ENCODE results near the gene USPL1. TPM values are rescaled to one million over a fixed set of nuclear protein-coding genes. Genes with fewer than 3 reads are reported as not detected.

Gene USPL1
- total and polyA plus RNA-seq, 2 of the 13 experiments (the other 11 are each of a cell fraction or from before 2014, with no cell fraction given): 13.7 to 15.9 TPM

- TF ChIP-seq NFKB2 (CRISPR knock-in tag; IDR thresholded peaks at IDR 0.05; ENCODE audit: borderline replicate concordance) (0 out of 2 replicates have a peak, but pooled peaks have one; percentile 50), TOPORS (CRISPR knock-in tag; IDR thresholded peaks at IDR 0.05) (peak; percentile 43; the same call in 1 of the 2 replicates), NR1H2 (CRISPR knock-in tag; IDR thresholded peaks at IDR 0.05; ENCODE audit: borderline replicate concordance, low read depth) (no peak), ZNF354B (CRISPR knock-in tag; IDR thresholded peaks at IDR 0.05) (no peak), ZNF33A (CRISPR knock-in tag; IDR thresholded peaks at IDR 0.05; ENCODE audit: borderline replicate concordance) (no peak), CAMTA2 (CRISPR knock-in tag; IDR thresholded peaks at IDR 0.05; ENCODE audit: borderline replicate concordance) (no peak), ZNF260 (CRISPR knock-in tag; IDR thresholded peaks at IDR 0.05; ENCODE audit: borderline replicate concordance, low read depth) (no peak), NFE2L1 (CRISPR knock-in tag; IDR thresholded peaks at IDR 0.05; ENCODE audit: borderline replicate concordance) (no peak), ZNF510 (CRISPR knock-in tag; IDR thresholded peaks at IDR 0.05; ENCODE audit: low read depth) (no peak; the same call in 1 of the 2 replicates), PRPF4 (IDR thresholded peaks at IDR 0.05; ENCODE audit: low read depth, low read length, poor library complexity, severe bottlenecking) (no peak), ERF (CRISPR knock-in tag; IDR thresholded peaks at IDR 0.05) (no peak; the same call in none of the 2 replicates), ZNF367 (CRISPR knock-in tag; IDR thresholded peaks at IDR 0.05; ENCODE audit: borderline replicate concordance) (no peak), TIGD3 (CRISPR knock-in tag; IDR thresholded peaks at IDR 0.05; ENCODE audit: borderline replicate concordance) (no peak)
- TF ChIP-seq, protein P1, sequence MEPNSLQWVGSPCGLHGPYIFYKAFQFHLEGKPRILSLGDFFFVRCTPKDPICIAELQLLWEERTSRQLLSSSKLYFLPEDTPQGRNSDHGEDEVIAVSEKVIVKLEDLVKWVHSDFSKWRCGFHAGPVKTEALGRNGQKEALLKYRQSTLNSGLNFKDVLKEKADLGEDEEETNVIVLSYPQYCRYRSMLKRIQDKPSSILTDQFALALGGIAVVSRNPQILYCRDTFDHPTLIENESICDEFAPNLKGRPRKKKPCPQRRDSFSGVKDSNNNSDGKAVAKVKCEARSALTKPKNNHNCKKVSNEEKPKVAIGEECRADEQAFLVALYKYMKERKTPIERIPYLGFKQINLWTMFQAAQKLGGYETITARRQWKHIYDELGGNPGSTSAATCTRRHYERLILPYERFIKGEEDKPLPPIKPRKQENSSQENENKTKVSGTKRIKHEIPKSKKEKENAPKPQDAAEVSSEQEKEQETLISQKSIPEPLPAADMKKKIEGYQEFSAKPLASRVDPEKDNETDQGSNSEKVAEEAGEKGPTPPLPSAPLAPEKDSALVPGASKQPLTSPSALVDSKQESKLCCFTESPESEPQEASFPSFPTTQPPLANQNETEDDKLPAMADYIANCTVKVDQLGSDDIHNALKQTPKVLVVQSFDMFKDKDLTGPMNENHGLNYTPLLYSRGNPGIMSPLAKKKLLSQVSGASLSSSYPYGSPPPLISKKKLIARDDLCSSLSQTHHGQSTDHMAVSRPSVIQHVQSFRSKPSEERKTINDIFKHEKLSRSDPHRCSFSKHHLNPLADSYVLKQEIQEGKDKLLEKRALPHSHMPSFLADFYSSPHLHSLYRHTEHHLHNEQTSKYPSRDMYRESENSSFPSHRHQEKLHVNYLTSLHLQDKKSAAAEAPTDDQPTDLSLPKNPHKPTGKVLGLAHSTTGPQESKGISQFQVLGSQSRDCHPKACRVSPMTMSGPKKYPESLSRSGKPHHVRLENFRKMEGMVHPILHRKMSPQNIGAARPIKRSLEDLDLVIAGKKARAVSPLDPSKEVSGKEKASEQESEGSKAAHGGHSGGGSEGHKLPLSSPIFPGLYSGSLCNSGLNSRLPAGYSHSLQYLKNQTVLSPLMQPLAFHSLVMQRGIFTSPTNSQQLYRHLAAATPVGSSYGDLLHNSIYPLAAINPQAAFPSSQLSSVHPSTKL (CRISPR knock-in tag; IDR thresholded peaks at IDR 0.05): peak; percentile 59; the same call in 1 of the 2 replicates
- TF ChIP-seq, protein P2, sequence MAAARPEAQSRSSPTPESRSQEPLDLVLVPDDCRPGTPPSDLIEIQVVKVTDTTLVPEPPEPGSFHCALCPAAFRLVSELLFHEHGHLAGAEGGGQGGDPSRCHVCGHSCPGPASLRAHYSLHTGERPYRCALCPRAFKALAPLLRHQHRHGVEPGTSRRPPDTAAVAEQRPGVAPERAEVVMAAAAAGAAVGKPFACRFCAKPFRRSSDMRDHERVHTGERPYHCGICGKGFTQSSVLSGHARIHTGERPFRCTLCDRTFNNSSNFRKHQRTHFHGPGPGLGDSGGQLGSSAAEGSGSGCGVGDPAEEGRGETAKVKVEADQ (CRISPR knock-in tag; IDR thresholded peaks at IDR 0.05; ENCODE audit: borderline replicate concordance): peak; percentile 91
- TF ChIP-seq, protein P3, sequence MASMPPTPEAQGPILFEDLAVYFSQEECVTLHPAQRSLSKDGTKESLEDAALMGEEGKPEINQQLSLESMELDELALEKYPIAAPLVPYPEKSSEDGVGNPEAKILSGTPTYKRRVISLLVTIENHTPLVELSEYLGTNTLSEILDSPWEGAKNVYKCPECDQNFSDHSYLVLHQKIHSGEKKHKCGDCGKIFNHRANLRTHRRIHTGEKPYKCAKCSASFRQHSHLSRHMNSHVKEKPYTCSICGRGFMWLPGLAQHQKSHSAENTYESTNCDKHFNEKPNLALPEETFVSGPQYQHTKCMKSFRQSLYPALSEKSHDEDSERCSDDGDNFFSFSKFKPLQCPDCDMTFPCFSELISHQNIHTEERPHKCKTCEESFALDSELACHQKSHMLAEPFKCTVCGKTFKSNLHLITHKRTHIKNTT (CRISPR knock-in tag; IDR thresholded peaks at IDR 0.05): no peak
- TF ChIP-seq, protein P4, sequence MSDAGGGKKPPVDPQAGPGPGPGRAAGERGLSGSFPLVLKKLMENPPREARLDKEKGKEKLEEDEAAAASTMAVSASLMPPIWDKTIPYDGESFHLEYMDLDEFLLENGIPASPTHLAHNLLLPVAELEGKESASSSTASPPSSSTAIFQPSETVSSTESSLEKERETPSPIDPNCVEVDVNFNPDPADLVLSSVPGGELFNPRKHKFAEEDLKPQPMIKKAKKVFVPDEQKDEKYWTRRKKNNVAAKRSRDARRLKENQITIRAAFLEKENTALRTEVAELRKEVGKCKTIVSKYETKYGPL (CRISPR knock-in tag; IDR thresholded peaks at IDR 0.05): no peak
Observed at GRCh38 chr13:30673669-30674521, 56.2 kb downstream of the USPL1 start (continued).
